ENCODE measurements around the gene PPP3CA.

PPP3CA gene

GRCh38 chr4:101347267-101347556 lies at the start of gene PPP3CA:
Gene PPP3CA, minus strand, starts transcription at chr4:101347526.
- TF ChIP-seq FOXM1 (IDR thresholded peaks at IDR 0.05; ENCODE audit: borderline replicate concordance, low read depth) (no peak), CREB1 (IDR thresholded peaks at IDR 0.05; ENCODE audit: low read depth) (no peak), USF1 (IDR thresholded peaks at IDR 0.05) (no peak), NFIC (IDR thresholded peaks at IDR 0.05) (no peak), TCF12 (IDR thresholded peaks at IDR 0.05; ENCODE audit: low read depth) (no peak), CEBPB (IDR thresholded peaks at IDR 0.05) (no peak), EGR1 (IDR thresholded peaks at IDR 0.05) (no peak), TEAD4 (IDR thresholded peaks at IDR 0.05) (no peak), REST (IDR thresholded peaks at IDR 0.05; ENCODE audit: low read depth) (no peak), MAX (IDR thresholded peaks at IDR 0.05) (no peak), TAF1 (IDR thresholded peaks at IDR 0.05; ENCODE audit: low read depth) (no peak), ZBTB7A (IDR thresholded peaks at IDR 0.05; ENCODE audit: low read depth) (no peak), YY1 (IDR thresholded peaks at IDR 0.05; ENCODE audit: low read depth) (no peak), RAD21 (IDR thresholded peaks at IDR 0.05; ENCODE audit: low read depth) (no peak), EP300 (IDR thresholded peaks at IDR 0.05; ENCODE audit: borderline replicate concordance) (no peak)

GRCh38 chr4:101393256-101393655 lies 45.9 kb upstream of the PPP3CA start:
- no peak for TF ChIP-seq TEAD4 (IDR thresholded peaks at IDR 0.05)
- TF ChIP-seq CEBPB (IDR thresholded peaks at IDR 0.05): no peak
- TF ChIP-seq MAX (IDR thresholded peaks at IDR 0.05): no peak
- peak; percentile 29; the same call in 1 of the 2 replicates for TF ChIP-seq EP300 (IDR thresholded peaks at IDR 0.05; ENCODE audit: borderline replicate concordance)

- no peak for TF ChIP-seq TAF1 (IDR thresholded peaks at IDR 0.05; ENCODE audit: low read depth)
- TF ChIP-seq NFIC (IDR thresholded peaks at IDR 0.05): no peak
- TF ChIP-seq USF1 (IDR thresholded peaks at IDR 0.05): no peak
- no peak for TF ChIP-seq ZBTB7A (IDR thresholded peaks at IDR 0.05; ENCODE audit: low read depth)
- no peak for TF ChIP-seq TEAD4 (IDR thresholded peaks at IDR 0.05)
- TF ChIP-seq RAD21 (IDR thresholded peaks at IDR 0.05; ENCODE audit: low read depth): no peak
- TF ChIP-seq REST (IDR thresholded peaks at IDR 0.05; ENCODE audit: low read depth): no peak
- TF ChIP-seq EGR1 (IDR thresholded peaks at IDR 0.05): no peak
- no peak for TF ChIP-seq CREB1 (IDR thresholded peaks at IDR 0.05; ENCODE audit: low read depth)
- TF ChIP-seq YY1 (IDR thresholded peaks at IDR 0.05; ENCODE audit: low read depth): no peak
- TF ChIP-seq CEBPB (IDR thresholded peaks at IDR 0.05): no peak
- TF ChIP-seq MAX (IDR thresholded peaks at IDR 0.05): no peak
- no peak for TF ChIP-seq FOXM1 (IDR thresholded peaks at IDR 0.05; ENCODE audit: borderline replicate concordance, low read depth)
- TF ChIP-seq TCF12 (IDR thresholded peaks at IDR 0.05; ENCODE audit: low read depth): no peak
- no peak for TF ChIP-seq EP300 (IDR thresholded peaks at IDR 0.05; ENCODE audit: borderline replicate concordance)
These were observed 23.4 kb upstream of the PPP3CA start for GRCh38 chr4:101370663-101371210.

GRCh38 chr4:101367201-101367600 lies 19.9 kb upstream of the PPP3CA start:
- TF ChIP-seq RAD21 (IDR thresholded peaks at IDR 0.05; ENCODE audit: low read depth) (no peak), TEAD4 (IDR thresholded peaks at IDR 0.05) (peak; percentile 39; the same call in 1 of the 2 replicates)

- no peak for TF ChIP-seq ZBTB7A (IDR thresholded peaks at IDR 0.05; ENCODE audit: low read depth)
- no peak for TF ChIP-seq MAX (IDR thresholded peaks at IDR 0.05)
- no peak for TF ChIP-seq USF1 (IDR thresholded peaks at IDR 0.05)
- no peak for TF ChIP-seq NFIC (IDR thresholded peaks at IDR 0.05)
- no peak for TF ChIP-seq CREB1 (IDR thresholded peaks at IDR 0.05; ENCODE audit: low read depth)
- TF ChIP-seq EGR1 (IDR thresholded peaks at IDR 0.05): no peak
These were observed 19.0 kb upstream of the PPP3CA start for GRCh38 chr4:101366331-101366730.

GRCh38 chr4:101357751-101358150 lies 10.4 kb upstream of the PPP3CA start:
- TF ChIP-seq EP300 (IDR thresholded peaks at IDR 0.05; ENCODE audit: borderline replicate concordance) (no peak), EGR1 (IDR thresholded peaks at IDR 0.05) (no peak), YY1 (IDR thresholded peaks at IDR 0.05; ENCODE audit: low read depth) (no peak), TAF1 (IDR thresholded peaks at IDR 0.05; ENCODE audit: low read depth) (no peak), ZBTB7A (IDR thresholded peaks at IDR 0.05; ENCODE audit: low read depth) (no peak), RAD21 (IDR thresholded peaks at IDR 0.05; ENCODE audit: low read depth) (no peak), USF1 (IDR thresholded peaks at IDR 0.05) (no peak), MAX (IDR thresholded peaks at IDR 0.05) (no peak), TCF12 (IDR thresholded peaks at IDR 0.05; ENCODE audit: low read depth) (no peak), NFIC (IDR thresholded peaks at IDR 0.05) (no peak), CEBPB (IDR thresholded peaks at IDR 0.05) (no peak), CREB1 (IDR thresholded peaks at IDR 0.05; ENCODE audit: low read depth) (no peak), FOXM1 (IDR thresholded peaks at IDR 0.05; ENCODE audit: borderline replicate concordance, low read depth) (no peak), REST (IDR thresholded peaks at IDR 0.05; ENCODE audit: low read depth) (no peak), TEAD4 (IDR thresholded peaks at IDR 0.05) (no peak)
